HCT116 (cell line): Measurements from ENCODE around the gene KMT5C.

ENCODE experiments used
- EZH2 ChIP-seq: fragments of 200-600 bp; sonication (generic); IDR thresholded peaks from 2 replicates; pipeline ENCODE4 v1.6.1; 2017; ENCODE audit warnings: antibody characterized with exemption, mixed run types
- EZH2phosphoT487 ChIP-seq: fragments of 200-600 bp; IDR thresholded peaks from 2 replicates; pipeline ENCODE4 v1.6.1; 2018; ENCODE audit warnings: antibody characterized with exemption, borderline replicate concordance
- POLR2A ChIP-seq: IDR thresholded peaks from 2 replicates; pipeline ENCODE4 v1.7.0; 2011; ENCODE audit warnings: borderline replicate concordance; ENCODE audit not compliant: insufficient read depth, insufficient read length; ENCODE audit errors: extremely low read depth
- POLR2AphosphoS5 ChIP-seq: IDR thresholded peaks from 2 replicates; pipeline ENCODE4 v1.6.1; 2011; ENCODE audit warnings: mild to moderate bottlenecking, low read depth, low read length, moderate library complexity
- SP1 ChIP-seq: IDR thresholded peaks from 2 replicates; pipeline ENCODE4 v1.6.1; 2012; ENCODE audit warnings: low read depth
- TCF7L2 ChIP-seq: IDR thresholded peaks from 2 replicates; pipeline ENCODE4 v1.7.0; 2011; ENCODE audit warnings: borderline replicate concordance, inconsistent platforms; ENCODE audit not compliant: insufficient read depth, insufficient read length; ENCODE audit errors: extremely low read depth
- TF ChIP-seq, protein P1 (sequence below), 3 experiments: fragments of 200-600 bp in 1 of 3; sonication (generic) in 1 of 3; IDR thresholded peaks in 2 of 3; conservative IDR thresholded peaks in 1 of 3; 2 replicates each; pipeline ENCODE4 v1.5.1; 2012 to 2017; ENCODE audit warnings: low read depth in 2 of 3, low read length in 2 of 3, antibody characterized with exemption in 1 of 3, borderline replicate concordance in 1 of 3, control low read depth in 1 of 3, mild to moderate bottlenecking in 1 of 3, mixed read lengths in 1 of 3, mixed run types in 1 of 3, moderate library complexity in 1 of 3; ENCODE audit not compliant: insufficient read depth in 1 of 3
- TF ChIP-seq, protein P2 (sequence below): IDR thresholded peaks from 2 replicates; pipeline ENCODE4 v1.6.1; 2011; ENCODE audit warnings: mild to moderate bottlenecking, low read length, moderate library complexity; ENCODE audit not compliant: insufficient replicate concordance; ENCODE audit errors: extremely low read depth

DNA sequence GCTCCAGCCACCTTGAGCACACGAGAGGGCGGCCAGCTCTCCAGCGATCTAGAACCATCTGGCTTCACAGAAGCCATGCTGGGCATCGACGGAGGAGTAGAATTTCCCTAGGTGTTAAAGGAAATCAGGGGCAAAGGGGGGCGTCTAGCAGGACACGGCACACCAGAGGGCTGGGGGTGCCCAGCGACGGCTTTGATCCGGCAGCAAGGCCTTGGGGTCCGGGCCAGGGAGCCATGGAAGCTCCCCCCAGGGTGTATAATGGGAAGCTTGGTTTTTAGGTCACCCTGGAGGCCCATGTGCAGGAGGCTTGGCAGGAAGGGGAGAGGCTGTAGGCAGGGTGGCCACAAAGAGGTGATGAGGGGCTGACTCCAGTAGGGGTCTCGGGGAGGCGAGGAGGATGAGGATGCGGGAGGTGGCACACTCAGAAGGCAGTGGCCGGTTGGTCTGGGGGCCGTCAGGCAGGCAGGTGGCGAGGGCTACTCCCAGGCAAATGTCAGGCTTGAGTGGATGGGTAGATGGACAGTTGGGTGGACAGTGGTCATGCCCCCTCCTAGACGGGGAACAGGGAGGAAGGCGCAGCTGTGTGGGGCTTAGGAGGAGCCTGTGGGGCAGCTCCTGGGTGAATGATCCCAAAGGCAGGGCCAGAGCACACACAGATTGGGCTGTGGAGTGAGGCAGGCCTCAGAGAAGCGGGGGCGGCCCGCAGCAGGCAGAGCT, 5.6 kb downstream of the KMT5C start:
- TF ChIP-seq EZH2phosphoT487 (no peak), POLR2A (no peak), TCF7L2 (no peak), EZH2 (no peak), POLR2AphosphoS5 (no peak), SP1 (no peak)
- TF ChIP-seq, protein P1, sequence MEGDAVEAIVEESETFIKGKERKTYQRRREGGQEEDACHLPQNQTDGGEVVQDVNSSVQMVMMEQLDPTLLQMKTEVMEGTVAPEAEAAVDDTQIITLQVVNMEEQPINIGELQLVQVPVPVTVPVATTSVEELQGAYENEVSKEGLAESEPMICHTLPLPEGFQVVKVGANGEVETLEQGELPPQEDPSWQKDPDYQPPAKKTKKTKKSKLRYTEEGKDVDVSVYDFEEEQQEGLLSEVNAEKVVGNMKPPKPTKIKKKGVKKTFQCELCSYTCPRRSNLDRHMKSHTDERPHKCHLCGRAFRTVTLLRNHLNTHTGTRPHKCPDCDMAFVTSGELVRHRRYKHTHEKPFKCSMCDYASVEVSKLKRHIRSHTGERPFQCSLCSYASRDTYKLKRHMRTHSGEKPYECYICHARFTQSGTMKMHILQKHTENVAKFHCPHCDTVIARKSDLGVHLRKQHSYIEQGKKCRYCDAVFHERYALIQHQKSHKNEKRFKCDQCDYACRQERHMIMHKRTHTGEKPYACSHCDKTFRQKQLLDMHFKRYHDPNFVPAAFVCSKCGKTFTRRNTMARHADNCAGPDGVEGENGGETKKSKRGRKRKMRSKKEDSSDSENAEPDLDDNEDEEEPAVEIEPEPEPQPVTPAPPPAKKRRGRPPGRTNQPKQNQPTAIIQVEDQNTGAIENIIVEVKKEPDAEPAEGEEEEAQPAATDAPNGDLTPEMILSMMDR (IDR thresholded peaks at IDR 0.05 in 2 of 3, conservative IDR thresholded peaks at IDR 0.05 in 1 of 3; ENCODE audit: borderline replicate concordance in 1 of 3, insufficient read depth in 1 of 3, low read depth in 2 of 3, low read length in 2 of 3) = no peak
- TF ChIP-seq, protein P2, sequence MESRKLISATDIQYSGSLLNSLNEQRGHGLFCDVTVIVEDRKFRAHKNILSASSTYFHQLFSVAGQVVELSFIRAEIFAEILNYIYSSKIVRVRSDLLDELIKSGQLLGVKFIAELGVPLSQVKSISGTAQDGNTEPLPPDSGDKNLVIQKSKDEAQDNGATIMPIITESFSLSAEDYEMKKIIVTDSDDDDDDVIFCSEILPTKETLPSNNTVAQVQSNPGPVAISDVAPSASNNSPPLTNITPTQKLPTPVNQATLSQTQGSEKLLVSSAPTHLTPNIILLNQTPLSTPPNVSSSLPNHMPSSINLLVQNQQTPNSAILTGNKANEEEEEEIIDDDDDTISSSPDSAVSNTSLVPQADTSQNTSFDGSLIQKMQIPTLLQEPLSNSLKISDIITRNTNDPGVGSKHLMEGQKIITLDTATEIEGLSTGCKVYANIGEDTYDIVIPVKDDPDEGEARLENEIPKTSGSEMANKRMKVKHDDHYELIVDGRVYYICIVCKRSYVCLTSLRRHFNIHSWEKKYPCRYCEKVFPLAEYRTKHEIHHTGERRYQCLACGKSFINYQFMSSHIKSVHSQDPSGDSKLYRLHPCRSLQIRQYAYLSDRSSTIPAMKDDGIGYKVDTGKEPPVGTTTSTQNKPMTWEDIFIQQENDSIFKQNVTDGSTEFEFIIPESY = no peak
